Cardiac fibroblast (primary cell): ENCODE results near the gene ANGPTL8.
A peak's percentile ranks its signal among the peaks of the same experiment; 100 is the strongest.

Experiments
- DNase-seq, 2 donors: peaks; one replicate each; pipeline versions ENCODE4 v3.0.0 to v3.0.0-alpha.2; 2010; ENCODE audit warnings: low read depth in 2 of 2
- H3K4me3 ChIP-seq, 2 donors: replicated peaks in 1 of 2; 1 replicate in 1 of 2; 2 replicates in 1 of 2; pipeline ENCODE4 v1.5.1; 2011; ENCODE audit warnings: low read depth in 2 of 2, low read length in 2 of 2, mild to moderate bottlenecking in 2 of 2, moderate library complexity in 1 of 2
- TF ChIP-seq, protein P1 (sequence below): IDR thresholded peaks from one replicate; pipeline ENCODE4 v1.5.1; 2011; ENCODE audit warnings: low read depth, mild to moderate bottlenecking, low read length, inconsistent platforms

ANGPTL8 gene

DNA sequence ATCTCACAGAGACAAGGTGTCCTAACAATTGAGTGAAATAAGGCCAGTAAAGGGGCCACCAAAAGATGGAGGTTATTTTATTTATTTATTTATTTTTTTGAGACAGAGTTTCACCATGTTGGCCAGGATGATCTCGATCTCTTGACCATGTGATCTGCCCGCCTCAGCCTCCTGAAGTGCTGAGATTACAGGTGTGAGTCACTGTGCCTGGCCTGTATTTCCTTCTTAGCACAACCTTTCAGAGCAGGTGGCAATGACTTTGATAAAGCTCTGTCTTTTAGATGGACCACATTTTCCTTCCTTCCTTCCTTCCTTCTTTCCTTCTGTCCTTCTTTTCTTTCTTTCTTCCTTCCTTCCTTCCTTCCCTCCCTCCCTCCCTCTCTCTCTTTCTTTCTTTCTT, 33.9 kb downstream of the ANGPTL8 start:
- TF ChIP-seq, protein P1, sequence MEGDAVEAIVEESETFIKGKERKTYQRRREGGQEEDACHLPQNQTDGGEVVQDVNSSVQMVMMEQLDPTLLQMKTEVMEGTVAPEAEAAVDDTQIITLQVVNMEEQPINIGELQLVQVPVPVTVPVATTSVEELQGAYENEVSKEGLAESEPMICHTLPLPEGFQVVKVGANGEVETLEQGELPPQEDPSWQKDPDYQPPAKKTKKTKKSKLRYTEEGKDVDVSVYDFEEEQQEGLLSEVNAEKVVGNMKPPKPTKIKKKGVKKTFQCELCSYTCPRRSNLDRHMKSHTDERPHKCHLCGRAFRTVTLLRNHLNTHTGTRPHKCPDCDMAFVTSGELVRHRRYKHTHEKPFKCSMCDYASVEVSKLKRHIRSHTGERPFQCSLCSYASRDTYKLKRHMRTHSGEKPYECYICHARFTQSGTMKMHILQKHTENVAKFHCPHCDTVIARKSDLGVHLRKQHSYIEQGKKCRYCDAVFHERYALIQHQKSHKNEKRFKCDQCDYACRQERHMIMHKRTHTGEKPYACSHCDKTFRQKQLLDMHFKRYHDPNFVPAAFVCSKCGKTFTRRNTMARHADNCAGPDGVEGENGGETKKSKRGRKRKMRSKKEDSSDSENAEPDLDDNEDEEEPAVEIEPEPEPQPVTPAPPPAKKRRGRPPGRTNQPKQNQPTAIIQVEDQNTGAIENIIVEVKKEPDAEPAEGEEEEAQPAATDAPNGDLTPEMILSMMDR, result no peak
- no peak overlapping the region for H3K4me3 ChIP-seq
- no peak for DNase-seq

GRCh38 chr19:11273989-11274388, 34.6 kb downstream of the ANGPTL8 start:
- DNase-seq, result no peak
- TF ChIP-seq, protein P1, result no peak
- H3K4me3 ChIP-seq, result no peak overlapping the region

- TF ChIP-seq, protein P1, result no peak
- no peak for DNase-seq
- H3K4me3 ChIP-seq, result no peak overlapping the region
Measured at GRCh38 chr19:11274533-11275086, 35.2 kb downstream of the ANGPTL8 start.

DNA sequence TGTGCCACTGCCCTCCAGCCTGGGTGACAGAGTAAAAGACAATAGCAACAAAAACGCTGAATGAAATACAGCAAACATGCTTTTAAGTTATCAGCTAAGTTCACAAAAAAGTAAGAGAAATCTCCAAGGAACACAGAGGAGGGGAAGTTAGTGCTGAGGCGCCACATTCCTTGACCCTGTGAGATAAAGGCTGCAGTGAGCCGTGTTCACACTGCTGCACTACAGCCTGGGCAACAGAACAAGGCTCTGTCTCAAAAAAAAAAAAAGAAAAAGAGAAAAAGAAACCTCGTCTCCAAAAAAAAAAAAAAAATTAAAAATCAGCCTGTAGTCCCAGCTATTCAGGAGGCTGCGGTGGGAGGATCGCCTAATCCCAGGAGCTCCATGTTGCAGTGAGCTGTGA, 39.3 kb downstream of the ANGPTL8 start:
- TF ChIP-seq, protein P1, result no peak
- H3K4me3 ChIP-seq, result no peak overlapping the region
- peak in 1 of 2 donors; percentile 91 for DNase-seq

DNA sequence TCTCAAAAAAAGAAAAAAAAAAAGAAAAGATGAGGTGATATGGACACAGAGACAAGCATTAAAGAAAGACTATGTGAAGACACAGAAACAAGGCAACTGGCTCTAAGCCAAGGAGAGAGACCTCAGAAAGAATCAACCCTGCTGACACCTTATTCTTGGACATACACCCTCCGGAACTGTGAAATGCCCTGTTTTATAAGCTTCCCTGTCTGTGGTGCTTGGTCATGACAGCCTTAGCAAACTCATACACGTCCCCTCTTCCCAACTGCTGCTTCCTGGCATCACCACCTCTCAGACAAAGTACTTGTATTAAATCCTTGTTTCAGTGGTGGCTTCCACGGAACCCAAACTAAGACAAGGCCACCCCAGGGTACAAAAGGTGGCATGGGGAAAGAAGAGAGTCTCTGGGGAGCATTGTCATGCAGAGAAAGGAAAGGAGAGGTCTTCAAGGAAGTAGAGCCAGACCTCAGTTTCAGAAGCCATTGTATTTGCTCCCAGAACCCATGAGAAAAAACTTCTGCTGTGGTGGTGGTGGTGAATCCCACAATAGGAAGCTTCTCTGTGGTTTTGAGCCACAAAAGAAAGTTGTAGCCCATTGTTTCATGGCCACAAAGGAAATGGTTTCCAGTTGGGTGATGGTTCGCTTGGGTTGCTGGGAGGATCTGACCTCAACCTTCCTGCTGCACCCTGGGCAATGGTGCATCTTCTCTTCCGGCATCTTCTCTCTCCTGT, 40.3 kb downstream of the ANGPTL8 start:
- DNase-seq, result peak in 1 of 2 donors; percentile 77
- no peak overlapping the region for H3K4me3 ChIP-seq
- TF ChIP-seq, protein P1, result no peak

DNA sequence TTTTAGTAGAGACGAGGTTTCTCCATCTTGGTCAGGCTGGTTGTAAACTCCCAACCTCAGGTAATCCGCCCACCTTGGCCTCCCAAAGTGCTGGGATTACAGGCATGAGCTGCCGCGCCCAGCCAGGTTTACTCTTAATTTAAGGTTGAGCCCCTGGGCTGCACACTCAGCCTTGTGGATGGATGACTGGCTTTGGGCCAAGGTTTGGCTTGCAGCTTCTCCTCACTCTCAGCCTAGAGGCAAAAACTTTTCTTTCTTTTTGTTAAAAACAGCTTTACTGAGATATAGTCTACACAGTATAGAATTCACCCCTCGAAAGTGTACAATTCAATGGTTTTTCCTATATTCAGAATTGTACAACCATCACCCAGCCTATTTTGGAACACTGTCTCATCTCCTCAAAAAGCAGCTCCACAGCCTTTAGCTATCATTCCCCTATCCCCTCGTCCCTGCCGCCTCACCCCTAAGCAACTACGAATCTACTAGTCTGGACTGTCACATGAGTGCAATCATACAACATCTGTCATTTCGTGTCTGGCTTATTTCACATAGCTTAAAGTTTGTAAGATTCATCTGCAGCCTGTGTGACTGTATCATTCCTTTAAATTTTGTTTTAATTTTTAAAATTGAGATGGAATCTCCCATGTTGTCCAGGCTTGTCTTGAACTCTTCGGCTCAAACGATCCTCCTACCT, 42.1 kb downstream of the ANGPTL8 start:
- no peak overlapping the region for H3K4me3 ChIP-seq
- DNase-seq, result peak in 1 of 2 donors; percentile 39
- TF ChIP-seq, protein P1, result no peak
